HG02642 (cell line): Measurements from ENCODE around the gene TBL1X.

Experiments
- ATAC-seq: cut with Tn5 transposase; IDR thresholded peaks from one replicate; pipeline ENCODE4 v1.9.1; 2021; ENCODE audit warnings: mild to moderate bottlenecking; ENCODE audit not compliant: unreplicated experiment, poor library complexity

Gene TBL1X

GRCh38 chrX:9493936-9494335 is 29.1 kb downstream of the TBL1X start:
- no peak for ATAC-seq

- ATAC-seq: no peak
Measured at GRCh38 chrX:9494771-9495170, 29.9 kb downstream of the TBL1X start.

GRCh38 chrX:9495496-9495895 is 30.6 kb downstream of the TBL1X start:
- ATAC-seq: no peak

GRCh38 chrX:9498236-9498635 is 33.4 kb downstream of the TBL1X start:
- ATAC-seq: no peak

GRCh38 chrX:9500584-9500983 is 35.7 kb downstream of the TBL1X start:
- no peak for ATAC-seq

GRCh38 chrX:9501362-9501761 is 36.5 kb downstream of the TBL1X start:
- ATAC-seq: no peak

- no peak for ATAC-seq
Measured at GRCh38 chrX:9503261-9503660, 38.4 kb downstream of the TBL1X start.

- ATAC-seq: no peak
Measured at GRCh38 chrX:9510366-9510765, 45.5 kb downstream of the TBL1X start.

GRCh38 chrX:9510980-9511379 is 46.1 kb downstream of the TBL1X start:
- ATAC-seq: no peak

GRCh38 chrX:9515489-9515888 is 50.6 kb downstream of the TBL1X start:
- ATAC-seq: no peak

GRCh38 chrX:9515973-9516538 is 51.2 kb downstream of the TBL1X start:
- no peak for ATAC-seq

GRCh38 chrX:9516635-9517034 is 51.8 kb downstream of the TBL1X start:
- no peak for ATAC-seq

GRCh38 chrX:9518051-9518450 is 53.2 kb downstream of the TBL1X start:
- no peak for ATAC-seq

- ATAC-seq: no peak
Measured at GRCh38 chrX:9518889-9519288, 54.0 kb downstream of the TBL1X start.

GRCh38 chrX:9519546-9520216 is 54.8 kb downstream of the TBL1X start:
- no peak for ATAC-seq

- ATAC-seq: no peak
Measured at GRCh38 chrX:9520217-9520590, 55.3 kb downstream of the TBL1X start.

- ATAC-seq: no peak
Measured at GRCh38 chrX:9522378-9523155, 57.7 kb downstream of the TBL1X start.

GRCh38 chrX:9525511-9526248 is 60.8 kb downstream of the TBL1X start:
- ATAC-seq: no peak

GRCh38 chrX:9526965-9527364 is 62.1 kb downstream of the TBL1X start:
- ATAC-seq: no peak

GRCh38 chrX:9528498-9528897 is 63.6 kb downstream of the TBL1X start:
- no peak for ATAC-seq

GRCh38 chrX:9529223-9529622 is 64.4 kb downstream of the TBL1X start:
- no peak for ATAC-seq
